SK-N-MC (cell line): ENCODE measurements around the gene RASSF4.

Experiments
- EZH2 ChIP-seq: fragments of 200-600 bp; sonication (generic); IDR thresholded peaks from one replicate; pipeline ENCODE4 v1.6.1; 2017; ENCODE audit warnings: antibody characterized with exemption
- FOXP2 ChIP-seq: optimal IDR thresholded peaks from 2 replicates; pipeline ENCODE3; 2011; ENCODE audit warnings: mild to moderate bottlenecking, moderate library complexity; ENCODE audit not compliant: insufficient read depth; ENCODE audit errors: extremely low read length, control extremely low read depth
- POLR2AphosphoS5 ChIP-seq: IDR thresholded peaks from 2 replicates; pipeline ENCODE4 v1.6.1; 2012; ENCODE audit warnings: mild to moderate bottlenecking, low read depth, low read length, borderline replicate concordance

DNA sequence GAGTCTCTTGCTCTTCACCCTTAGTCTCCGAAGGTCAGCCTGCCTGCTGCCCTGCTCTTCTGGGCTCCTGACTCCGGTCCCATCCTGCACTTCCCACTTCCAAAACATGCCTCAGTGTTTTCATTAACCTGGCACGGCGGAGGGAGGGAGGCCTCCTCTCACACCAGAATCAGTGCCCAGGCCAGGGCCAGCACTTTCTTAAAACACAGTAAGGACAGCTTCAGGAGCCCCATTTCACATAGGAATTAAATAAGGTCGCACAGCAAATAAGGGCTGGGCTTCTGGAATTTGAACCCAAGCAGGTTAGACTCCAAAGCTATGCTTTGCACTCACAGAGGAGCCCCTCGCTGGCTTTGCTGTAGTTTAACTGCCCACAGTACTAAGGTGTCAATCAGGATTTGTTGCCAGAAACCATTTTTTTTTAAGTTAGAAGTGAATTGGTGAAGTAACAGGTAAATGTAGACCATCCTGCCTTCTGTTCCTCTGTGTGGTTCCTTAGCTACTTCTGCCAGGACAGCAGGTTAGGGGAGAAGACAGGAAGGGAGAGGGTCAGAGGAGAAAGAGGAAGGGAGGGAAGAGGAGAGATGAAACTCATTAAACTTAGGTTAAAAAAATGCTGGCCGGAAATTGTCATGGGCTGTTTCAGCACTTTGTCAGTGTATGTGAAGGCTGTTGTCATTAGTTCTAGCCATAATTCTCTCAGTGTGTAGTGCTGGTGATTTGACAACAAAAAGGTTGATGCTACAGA, 1.1 kb downstream of the RASSF4 start:
- no peak for TF ChIP-seq POLR2AphosphoS5
- TF ChIP-seq EZH2, result no peak
- TF ChIP-seq FOXP2, result no peak
